ENCODE results near the gene PAOX. TPM values are rescaled to one million over a fixed set of nuclear protein-coding genes. Genes with fewer than 3 reads are reported as not detected.

Gene PAOX
- total and polyA plus RNA-seq, 2 of the 13 experiments (the other 11 are each of a cell fraction or from before 2014, with no cell fraction given) = 0.49 to 0.77 TPM

DNA sequence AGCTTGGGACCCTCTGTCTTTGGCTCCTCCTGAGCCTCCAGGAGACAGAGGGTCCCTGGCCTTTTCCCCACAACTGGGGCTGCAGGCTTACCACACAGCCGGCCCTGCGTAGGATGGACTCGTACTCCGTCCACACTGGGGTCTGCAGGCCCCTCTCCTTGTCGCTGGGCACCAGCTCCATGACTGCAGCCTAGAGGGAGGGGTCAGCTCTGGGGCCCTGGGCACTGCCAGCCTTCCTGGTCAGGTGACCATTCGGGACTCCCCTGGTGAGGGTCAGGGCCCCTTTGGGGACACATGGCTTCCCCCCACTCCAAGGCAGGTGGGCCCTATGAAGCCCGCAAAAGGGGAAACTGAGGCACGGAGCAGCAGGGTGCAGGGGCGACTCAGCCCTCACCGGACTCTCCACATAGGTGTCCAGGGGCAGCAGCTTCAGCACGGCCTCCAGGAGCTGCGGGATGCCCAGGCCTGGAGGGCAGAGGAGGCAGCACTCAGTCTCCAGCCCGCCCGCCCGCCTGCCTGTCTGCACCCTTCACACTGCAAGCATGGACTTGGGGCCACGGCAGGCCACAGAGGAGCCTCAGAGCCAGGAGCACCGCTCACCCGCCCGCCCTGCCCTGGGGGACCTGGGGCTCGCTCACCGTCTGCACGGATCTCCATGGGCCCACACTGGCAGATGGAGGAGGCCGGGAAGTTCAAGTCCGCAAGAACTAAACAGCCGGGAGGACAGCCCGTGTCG lies 22.3 kb upstream of the PAOX start (continued):
- TF ChIP-seq REPIN1 (CRISPR knock-in tag; IDR thresholded peaks at IDR 0.05; ENCODE audit: borderline replicate concordance, low read depth) = no peak
- no peak; the same call in 1 of the 2 replicates for TF ChIP-seq ZMYM3 (CRISPR knock-in tag; IDR thresholded peaks at IDR 0.05)
- peak; percentile 52; the same call in 1 of the 2 replicates for TF ChIP-seq HNRNPL (IDR thresholded peaks at IDR 0.05; ENCODE audit: low read depth, low read length)
- TF ChIP-seq ZNF232 (CRISPR knock-in tag; IDR thresholded peaks at IDR 0.05; ENCODE audit: borderline replicate concordance) = no peak
- no peak for TF ChIP-seq ZC3H4 (CRISPR knock-in tag; IDR thresholded peaks at IDR 0.05; ENCODE audit: borderline replicate concordance)
- TF ChIP-seq, protein P1, sequence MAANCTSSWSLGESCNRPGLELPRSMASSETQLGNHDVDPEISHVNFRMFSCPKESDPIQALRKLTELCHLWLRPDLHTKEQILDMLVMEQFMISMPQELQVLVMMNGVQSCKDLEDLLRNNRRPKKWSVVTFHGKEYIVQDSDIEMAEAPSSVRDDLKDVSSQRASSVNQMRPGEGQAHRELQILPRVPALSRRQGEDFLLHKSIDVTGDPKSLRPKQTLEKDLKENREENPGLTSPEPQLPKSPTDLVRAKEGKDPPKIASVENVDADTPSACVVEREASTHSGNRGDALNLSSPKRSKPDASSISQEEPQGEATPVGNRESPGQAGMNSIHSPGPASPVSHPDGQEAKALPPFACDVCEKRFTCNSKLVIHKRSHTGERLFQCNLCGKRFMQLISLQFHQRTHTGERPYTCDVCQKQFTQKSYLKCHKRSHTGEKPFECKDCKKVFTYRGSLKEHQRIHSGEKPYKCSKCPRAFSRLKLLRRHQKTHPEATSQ (CRISPR knock-in tag; IDR thresholded peaks at IDR 0.05; ENCODE audit: borderline replicate concordance) = no peak
- no peak for TF ChIP-seq ZNF432 (CRISPR knock-in tag; IDR thresholded peaks at IDR 0.05; ENCODE audit: borderline replicate concordance)
- TF ChIP-seq GABPB1 (CRISPR knock-in tag; IDR thresholded peaks at IDR 0.05) = no peak
- TF ChIP-seq, protein P2, sequence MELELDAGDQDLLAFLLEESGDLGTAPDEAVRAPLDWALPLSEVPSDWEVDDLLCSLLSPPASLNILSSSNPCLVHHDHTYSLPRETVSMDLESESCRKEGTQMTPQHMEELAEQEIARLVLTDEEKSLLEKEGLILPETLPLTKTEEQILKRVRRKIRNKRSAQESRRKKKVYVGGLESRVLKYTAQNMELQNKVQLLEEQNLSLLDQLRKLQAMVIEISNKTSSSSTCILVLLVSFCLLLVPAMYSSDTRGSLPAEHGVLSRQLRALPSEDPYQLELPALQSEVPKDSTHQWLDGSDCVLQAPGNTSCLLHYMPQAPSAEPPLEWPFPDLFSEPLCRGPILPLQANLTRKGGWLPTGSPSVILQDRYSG (CRISPR knock-in tag; IDR thresholded peaks at IDR 0.05) = no peak
- TF ChIP-seq, protein P3, sequence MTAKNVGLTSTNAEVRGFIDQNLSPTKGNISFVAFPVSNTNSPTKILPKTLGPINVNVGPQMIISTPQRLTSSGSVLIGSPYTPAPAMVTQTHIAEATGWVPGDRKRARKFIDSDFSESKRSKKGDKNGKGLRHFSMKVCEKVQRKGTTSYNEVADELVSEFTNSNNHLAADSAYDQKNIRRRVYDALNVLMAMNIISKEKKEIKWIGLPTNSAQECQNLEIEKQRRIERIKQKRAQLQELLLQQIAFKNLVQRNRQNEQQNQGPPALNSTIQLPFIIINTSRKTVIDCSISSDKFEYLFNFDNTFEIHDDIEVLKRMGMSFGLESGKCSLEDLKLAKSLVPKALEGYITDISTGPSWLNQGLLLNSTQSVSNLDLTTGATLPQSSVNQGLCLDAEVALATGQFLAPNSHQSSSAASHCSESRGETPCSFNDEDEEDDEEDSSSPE (CRISPR knock-in tag; IDR thresholded peaks at IDR 0.05) = no peak
- TF ChIP-seq GATA4 (IDR thresholded peaks at IDR 0.05; ENCODE audit: borderline replicate concordance, low read depth) = no peak
- no peak for TF ChIP-seq NFE2 (CRISPR knock-in tag; IDR thresholded peaks at IDR 0.05)
- no peak for TF ChIP-seq ZBTB8A (CRISPR knock-in tag; IDR thresholded peaks at IDR 0.05; ENCODE audit: borderline replicate concordance, low read depth)
- TF ChIP-seq ZNF660 (CRISPR knock-in tag; IDR thresholded peaks at IDR 0.05; ENCODE audit: borderline replicate concordance, low read depth) = no peak
- TF ChIP-seq RXRA (CRISPR knock-in tag; IDR thresholded peaks at IDR 0.05) = no peak
- TF ChIP-seq, protein P4, sequence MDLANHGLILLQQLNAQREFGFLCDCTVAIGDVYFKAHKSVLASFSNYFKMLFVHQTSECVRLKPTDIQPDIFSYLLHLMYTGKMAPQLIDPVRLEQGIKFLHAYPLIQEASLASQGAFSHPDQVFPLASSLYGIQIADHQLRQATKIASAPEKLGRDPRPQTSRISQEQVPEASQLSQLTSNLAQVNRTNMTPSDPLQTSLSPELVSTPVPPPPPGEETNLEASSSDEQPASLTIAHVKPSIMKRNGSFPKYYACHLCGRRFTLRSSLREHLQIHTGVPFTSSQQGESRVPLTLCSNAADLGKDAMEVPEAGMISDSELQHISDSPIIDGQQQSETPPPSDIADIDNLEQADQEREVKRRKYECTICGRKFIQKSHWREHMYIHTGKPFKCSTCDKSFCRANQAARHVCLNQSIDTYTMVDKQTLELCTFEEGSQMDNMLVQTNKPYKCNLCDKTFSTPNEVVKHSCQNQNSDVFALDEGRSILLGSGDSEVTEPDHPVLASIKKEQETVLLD (CRISPR knock-in tag; IDR thresholded peaks at IDR 0.05; ENCODE audit: low read depth) = no peak
- no peak for TF ChIP-seq ZSCAN9 (CRISPR knock-in tag; IDR thresholded peaks at IDR 0.05; ENCODE audit: borderline replicate concordance)
- TF ChIP-seq, protein P5, sequence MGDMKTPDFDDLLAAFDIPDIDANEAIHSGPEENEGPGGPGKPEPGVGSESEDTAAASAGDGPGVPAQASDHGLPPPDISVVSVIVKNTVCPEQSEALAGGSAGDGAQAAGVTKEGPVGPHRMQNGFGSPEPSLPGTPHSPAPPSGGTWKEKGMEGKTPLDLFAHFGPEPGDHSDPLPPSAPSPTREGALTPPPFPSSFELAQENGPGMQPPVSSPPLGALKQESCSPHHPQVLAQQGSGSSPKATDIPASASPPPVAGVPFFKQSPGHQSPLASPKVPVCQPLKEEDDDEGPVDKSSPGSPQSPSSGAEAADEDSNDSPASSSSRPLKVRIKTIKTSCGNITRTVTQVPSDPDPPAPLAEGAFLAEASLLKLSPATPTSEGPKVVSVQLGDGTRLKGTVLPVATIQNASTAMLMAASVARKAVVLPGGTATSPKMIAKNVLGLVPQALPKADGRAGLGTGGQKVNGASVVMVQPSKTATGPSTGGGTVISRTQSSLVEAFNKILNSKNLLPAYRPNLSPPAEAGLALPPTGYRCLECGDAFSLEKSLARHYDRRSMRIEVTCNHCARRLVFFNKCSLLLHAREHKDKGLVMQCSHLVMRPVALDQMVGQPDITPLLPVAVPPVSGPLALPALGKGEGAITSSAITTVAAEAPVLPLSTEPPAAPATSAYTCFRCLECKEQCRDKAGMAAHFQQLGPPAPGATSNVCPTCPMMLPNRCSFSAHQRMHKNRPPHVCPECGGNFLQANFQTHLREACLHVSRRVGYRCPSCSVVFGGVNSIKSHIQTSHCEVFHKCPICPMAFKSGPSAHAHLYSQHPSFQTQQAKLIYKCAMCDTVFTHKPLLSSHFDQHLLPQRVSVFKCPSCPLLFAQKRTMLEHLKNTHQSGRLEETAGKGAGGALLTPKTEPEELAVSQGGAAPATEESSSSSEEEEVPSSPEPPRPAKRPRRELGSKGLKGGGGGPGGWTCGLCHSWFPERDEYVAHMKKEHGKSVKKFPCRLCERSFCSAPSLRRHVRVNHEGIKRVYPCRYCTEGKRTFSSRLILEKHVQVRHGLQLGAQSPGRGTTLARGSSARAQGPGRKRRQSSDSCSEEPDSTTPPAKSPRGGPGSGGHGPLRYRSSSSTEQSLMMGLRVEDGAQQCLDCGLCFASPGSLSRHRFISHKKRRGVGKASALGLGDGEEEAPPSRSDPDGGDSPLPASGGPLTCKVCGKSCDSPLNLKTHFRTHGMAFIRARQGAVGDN (CRISPR knock-in tag; IDR thresholded peaks at IDR 0.05) = no peak
- TF ChIP-seq, protein P6, sequence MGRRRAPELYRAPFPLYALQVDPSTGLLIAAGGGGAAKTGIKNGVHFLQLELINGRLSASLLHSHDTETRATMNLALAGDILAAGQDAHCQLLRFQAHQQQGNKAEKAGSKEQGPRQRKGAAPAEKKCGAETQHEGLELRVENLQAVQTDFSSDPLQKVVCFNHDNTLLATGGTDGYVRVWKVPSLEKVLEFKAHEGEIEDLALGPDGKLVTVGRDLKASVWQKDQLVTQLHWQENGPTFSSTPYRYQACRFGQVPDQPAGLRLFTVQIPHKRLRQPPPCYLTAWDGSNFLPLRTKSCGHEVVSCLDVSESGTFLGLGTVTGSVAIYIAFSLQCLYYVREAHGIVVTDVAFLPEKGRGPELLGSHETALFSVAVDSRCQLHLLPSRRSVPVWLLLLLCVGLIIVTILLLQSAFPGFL (CRISPR knock-in tag; IDR thresholded peaks at IDR 0.05) = no peak

Data from HepG2 (cell line).